Measurements from ENCODE around the gene FNDC3A. TPM values are rescaled to one million over a fixed set of nuclear protein-coding genes. Genes with fewer than 3 reads are reported as not detected.

Gene FNDC3A
- total and polyA plus RNA-seq, 4 donors: 25.2 to 89.5 (median 32.1) TPM

- Histone ChIP-seq H3K9me3 (ENCODE audit: control insufficient read depth in 4 of 4, low read length in 3 of 4) (no peaks in the 10 kb centered on the region), H3K27ac (ENCODE audit: low read depth in 1 of 2, low read length in 2 of 2) (peak overlapping the region; percentile 68 to 81), H3K36me3 (ENCODE audit: control insufficient read depth in 4 of 4, insufficient read depth in 3 of 4, low read depth in 1 of 4, low read length in 3 of 4) (no peaks in the 10 kb centered on the region), H3K9ac (ENCODE audit: low read depth in 1 of 2, low read length in 2 of 2) (peak overlapping the region in 1 of 2 donors; percentile 89), H3K4me3 (ENCODE audit: low read depth in 1 of 3, low read length in 3 of 3) (no peak overlapping the region), H3K4me1 (ENCODE audit: control insufficient read depth in 4 of 4, insufficient read depth in 4 of 4, low read length in 3 of 4) (peaks cover 7 to 59% (median 39%) of the 10 kb centered on the region in 4 donors), H3K27me3 (ENCODE audit: control insufficient read depth in 4 of 4, insufficient read depth in 4 of 4, low read length in 3 of 4) (no peaks in the 10 kb centered on the region)
- 59% methylated on average over 2 of the region's 2 CpGs for WGBS
- no peak for DNase-seq (ENCODE audit: low spot score)
- TF ChIP-seq ZBTB33 (IDR thresholded peaks at IDR 0.05): peak; percentile 90
- peak; percentile 32 for TF ChIP-seq NR2F2 (IDR thresholded peaks at IDR 0.05)
- TF ChIP-seq TAF1 (conservative IDR thresholded peaks at IDR 0.05): peak; percentile 90
- TF ChIP-seq RAD21 (IDR thresholded peaks at IDR 0.05): peak; percentile 49 to 54
- TF ChIP-seq MAX (IDR thresholded peaks at IDR 0.05): peak; percentile 99
- TF ChIP-seq FOXA1 (IDR thresholded peaks at IDR 0.05): no peak
- no peak for TF ChIP-seq CTCF (IDR thresholded peaks at IDR 0.05; ENCODE audit: low read depth, low read length, missing input control)
- TF ChIP-seq HNF4G (IDR thresholded peaks at IDR 0.05): no peak
- peak; percentile 89 to 97 for TF ChIP-seq EGR1 (IDR thresholded peaks at IDR 0.05; ENCODE audit: low read depth in 2 of 2)
- peak; percentile 33 for TF ChIP-seq REST (IDR thresholded peaks at IDR 0.05)
- peak; percentile 81 for TF ChIP-seq FOXA2 (IDR thresholded peaks at IDR 0.05)
- peak; percentile 74 for TF ChIP-seq SP1 (IDR thresholded peaks at IDR 0.05)
- peak; percentile 64 for TF ChIP-seq YY1 (IDR thresholded peaks at IDR 0.05)
- TF ChIP-seq JUND (IDR thresholded peaks at IDR 0.05): peak; percentile 81 to 84
- TF ChIP-seq GABPA (IDR thresholded peaks at IDR 0.05 in 1 of 2, conservative IDR thresholded peaks at IDR 0.05 in 1 of 2): peak; percentile 38 to 73
- TF ChIP-seq RXRA (IDR thresholded peaks at IDR 0.05): peak; percentile 76 to 86
- peak; percentile 83 for TF ChIP-seq ATF3 (IDR thresholded peaks at IDR 0.05)
- TF ChIP-seq HNF4A (conservative IDR thresholded peaks at IDR 0.05): peak; percentile 49 to 70
Observed at GRCh38 chr13:49097374-49097773, 121.7 kb downstream of the FNDC3A start.
